ENCODE results near the gene ENTREP3.
A peak's percentile ranks its signal among the peaks of the same experiment; 100 is the strongest.

Gene ENTREP3

DNA sequence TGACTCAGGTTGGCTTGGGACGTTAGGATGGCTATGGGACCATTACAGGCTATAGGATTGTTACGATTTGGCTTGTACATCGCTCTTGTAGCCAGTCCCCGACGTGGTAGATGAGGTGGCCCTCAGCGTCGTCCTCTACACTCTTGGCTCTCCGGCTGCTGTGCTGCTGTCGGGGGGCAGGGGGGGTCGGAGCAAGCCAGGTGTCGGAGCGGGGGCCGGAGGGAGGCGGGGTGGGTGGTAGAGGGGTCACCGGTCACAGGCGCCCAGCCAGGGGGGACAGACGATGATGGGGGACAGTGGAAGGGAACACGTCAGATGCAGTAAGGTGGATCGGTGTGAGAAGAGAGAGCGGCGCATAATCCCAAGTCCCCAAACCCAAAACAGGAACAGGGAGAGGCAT, 13.3 kb upstream of the ENTREP3 start:
- DNase-seq (ENCODE audit: low read depth): no peak
- TF ChIP-seq, protein P1, sequence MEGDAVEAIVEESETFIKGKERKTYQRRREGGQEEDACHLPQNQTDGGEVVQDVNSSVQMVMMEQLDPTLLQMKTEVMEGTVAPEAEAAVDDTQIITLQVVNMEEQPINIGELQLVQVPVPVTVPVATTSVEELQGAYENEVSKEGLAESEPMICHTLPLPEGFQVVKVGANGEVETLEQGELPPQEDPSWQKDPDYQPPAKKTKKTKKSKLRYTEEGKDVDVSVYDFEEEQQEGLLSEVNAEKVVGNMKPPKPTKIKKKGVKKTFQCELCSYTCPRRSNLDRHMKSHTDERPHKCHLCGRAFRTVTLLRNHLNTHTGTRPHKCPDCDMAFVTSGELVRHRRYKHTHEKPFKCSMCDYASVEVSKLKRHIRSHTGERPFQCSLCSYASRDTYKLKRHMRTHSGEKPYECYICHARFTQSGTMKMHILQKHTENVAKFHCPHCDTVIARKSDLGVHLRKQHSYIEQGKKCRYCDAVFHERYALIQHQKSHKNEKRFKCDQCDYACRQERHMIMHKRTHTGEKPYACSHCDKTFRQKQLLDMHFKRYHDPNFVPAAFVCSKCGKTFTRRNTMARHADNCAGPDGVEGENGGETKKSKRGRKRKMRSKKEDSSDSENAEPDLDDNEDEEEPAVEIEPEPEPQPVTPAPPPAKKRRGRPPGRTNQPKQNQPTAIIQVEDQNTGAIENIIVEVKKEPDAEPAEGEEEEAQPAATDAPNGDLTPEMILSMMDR (IDR thresholded peaks at IDR 0.05; ENCODE audit: low read length, missing control alignments): no peak
- H3K4me3 ChIP-seq (replicated peaks; ENCODE audit: low read depth, low read length): no peak overlapping the region

- no peak for DNase-seq (ENCODE audit: low read depth)
- TF ChIP-seq, protein P1 (IDR thresholded peaks at IDR 0.05; ENCODE audit: low read length, missing control alignments): no peak
- no peak overlapping the region for H3K4me3 ChIP-seq (replicated peaks; ENCODE audit: low read depth, low read length)
Observed at GRCh38 chr1:155267373-155267772, 12.1 kb upstream of the ENTREP3 start.

GRCh38 chr1:155266553-155266952, 11.3 kb upstream of the ENTREP3 start:
- no peak overlapping the region for H3K4me3 ChIP-seq (replicated peaks; ENCODE audit: low read depth, low read length)
- DNase-seq (ENCODE audit: low read depth): no peak
- TF ChIP-seq, protein P1 (IDR thresholded peaks at IDR 0.05; ENCODE audit: low read length, missing control alignments): no peak

- TF ChIP-seq, protein P1 (IDR thresholded peaks at IDR 0.05; ENCODE audit: low read length, missing control alignments): no peak
- DNase-seq (ENCODE audit: low read depth): no peak
- H3K4me3 ChIP-seq (replicated peaks; ENCODE audit: low read depth, low read length): no peak overlapping the region
Observed at GRCh38 chr1:155263067-155263466, 7.8 kb upstream of the ENTREP3 start.

DNA sequence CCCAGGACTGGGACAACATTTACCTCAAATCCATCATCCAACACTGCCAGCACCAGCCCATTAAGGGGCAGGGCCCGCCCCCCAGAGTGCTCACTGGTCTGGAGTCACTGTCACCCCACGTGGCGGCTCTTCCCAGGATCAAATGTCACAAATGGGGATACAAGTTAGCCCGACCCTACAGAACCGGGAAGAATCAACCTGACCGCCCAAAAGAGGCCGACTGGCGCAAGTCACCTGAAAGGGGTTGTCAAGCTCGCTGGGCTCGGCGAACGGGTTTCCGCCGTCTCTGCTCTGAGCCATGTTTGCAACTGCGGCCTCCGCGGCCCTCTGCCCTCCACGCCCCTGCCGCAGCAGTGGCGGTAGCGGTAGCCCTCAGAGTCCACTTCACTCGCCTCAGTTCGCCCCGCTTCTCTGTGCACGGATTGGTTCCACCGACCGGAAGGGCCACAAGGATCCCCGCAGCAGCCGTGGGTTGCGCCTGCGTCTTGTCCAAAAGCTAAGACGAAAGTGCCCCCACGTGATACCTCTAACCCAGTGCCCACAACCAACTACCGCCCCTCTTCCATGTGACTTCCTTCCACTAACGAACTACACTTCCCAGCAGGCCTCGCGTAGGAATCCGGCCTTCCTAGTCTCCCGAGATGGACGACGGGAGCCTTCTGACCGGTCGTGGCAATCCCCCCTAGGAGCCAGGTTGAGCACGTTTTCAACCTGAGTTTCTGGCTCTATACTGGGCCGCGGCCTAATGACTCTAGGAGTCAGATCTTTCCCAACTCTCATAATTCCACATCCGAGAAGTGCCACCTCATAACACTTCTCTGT, 6.8 kb upstream of the ENTREP3 start, which contains the start of gene SCAMP3:
Gene SCAMP3, minus strand, starts transcription at position 509 of the 822 bp plus-strand sequence. Its CDS starts 209 bp downstream, at position 300.
- H3K4me3 ChIP-seq (replicated peaks; ENCODE audit: low read depth, low read length): peak within 1 kb of the TSS; percentile 88
- peak; percentile 99 for DNase-seq (ENCODE audit: low read depth)
- TF ChIP-seq, protein P1 (IDR thresholded peaks at IDR 0.05; ENCODE audit: low read length, missing control alignments): no peak

- no peak for DNase-seq (ENCODE audit: low read depth)
- TF ChIP-seq, protein P1 (IDR thresholded peaks at IDR 0.05; ENCODE audit: low read length, missing control alignments): no peak
- H3K4me3 ChIP-seq (replicated peaks; ENCODE audit: low read depth, low read length): peak overlapping the region; percentile 88
Observed at GRCh38 chr1:155261493-155261851, 6.2 kb upstream of the ENTREP3 start.

GRCh38 chr1:155260276-155260675, 5.0 kb upstream of the ENTREP3 start:
- H3K4me3 ChIP-seq (replicated peaks; ENCODE audit: low read depth, low read length): no peak overlapping the region
- TF ChIP-seq, protein P1 (IDR thresholded peaks at IDR 0.05; ENCODE audit: low read length, missing control alignments): no peak
- no peak for DNase-seq (ENCODE audit: low read depth)
